GM18951 (cell line): ENCODE measurements around the gene ALPL.

Experiments
- POLR2A ChIP-seq: IDR thresholded peaks from 4 replicates; pipeline ENCODE4 v1.6.1; 2011; ENCODE audit warnings: mild to moderate bottlenecking; ENCODE audit not compliant: insufficient read length, insufficient read depth; ENCODE audit errors: extremely low read depth
- in situ Hi-C: fragments of 300-500 bp; cut with MboI; formaldehyde crosslinking; loops from one replicate; pipeline ENCODE4 v1.12.0; 2022; ENCODE audit warnings: low sequenced_read_pairs, mixed read lengths, inconsistent platforms; ENCODE audit not compliant: unreplicated experiment

ALPL gene

DNA sequence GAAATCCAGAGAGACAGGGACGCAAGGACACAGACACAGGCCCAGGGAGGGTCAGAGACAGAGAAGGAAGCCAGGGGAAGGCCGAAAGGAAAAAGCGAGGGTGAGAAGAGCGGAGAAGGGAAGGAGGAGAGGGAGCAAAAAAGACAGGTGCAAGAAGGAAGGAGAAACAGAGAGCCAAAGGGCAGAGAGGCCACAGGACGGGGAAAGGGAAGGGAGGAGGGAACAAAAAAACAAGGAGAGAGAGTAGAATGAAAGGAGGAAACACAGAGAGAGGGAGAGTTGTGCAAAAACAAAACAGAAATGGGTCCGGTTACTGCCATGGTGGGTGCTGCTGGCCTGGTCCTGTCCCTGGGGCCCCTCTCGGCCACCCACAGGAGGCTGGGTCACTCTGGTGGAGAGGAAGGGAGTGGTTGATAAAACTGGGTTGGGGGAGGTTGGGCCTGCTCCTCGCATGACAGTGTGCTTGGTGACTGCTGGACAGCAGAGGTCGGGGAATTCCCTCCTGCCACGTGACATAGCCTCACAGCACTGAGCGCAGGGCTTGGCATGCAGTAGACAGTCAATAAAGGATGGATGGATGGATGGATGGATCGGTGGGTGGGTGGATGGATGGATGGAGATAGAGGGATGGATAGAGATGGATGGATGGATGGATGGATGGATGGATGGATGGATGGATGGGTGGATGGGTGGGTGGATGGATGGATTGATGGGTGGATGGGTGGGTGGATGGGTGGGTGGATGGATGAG, 95.2 kb downstream of the ALPL start:
- no peak for TF ChIP-seq POLR2A
- in situ Hi-C loops, result no loop called here

DNA sequence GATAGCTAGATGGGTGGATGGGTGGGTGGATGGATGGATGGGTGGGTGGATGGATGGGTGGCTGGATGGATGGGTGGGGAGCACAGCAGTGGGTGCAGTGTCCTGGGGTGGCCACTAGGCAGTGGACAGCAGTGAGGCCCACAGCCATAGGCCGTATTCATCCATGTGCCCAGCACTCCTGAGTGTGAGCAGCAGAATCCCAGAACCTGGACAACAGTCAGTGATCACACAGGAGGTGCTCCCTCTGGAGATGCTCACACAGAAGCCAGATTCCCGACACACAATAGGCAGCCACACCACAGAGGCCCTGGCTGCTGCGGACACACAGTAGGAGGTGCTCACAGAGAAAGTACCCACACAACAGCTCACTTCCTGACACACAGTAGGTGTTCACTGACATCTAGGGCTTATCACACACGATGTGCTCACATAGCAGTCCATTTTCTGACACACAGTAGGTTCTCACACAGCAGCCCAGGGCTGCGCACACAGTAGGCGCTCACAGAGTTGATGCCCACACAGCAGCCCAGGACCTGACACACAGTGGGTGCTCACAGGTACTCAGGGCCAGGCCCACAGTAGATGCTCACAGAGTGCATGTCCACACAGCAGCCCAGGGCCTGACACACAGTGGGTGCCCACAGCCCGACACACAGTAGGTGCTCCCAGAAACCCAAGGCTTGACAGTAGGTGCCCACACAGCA, 95.9 kb downstream of the ALPL start:
- in situ Hi-C loops, result no loop called here
- no peak for TF ChIP-seq POLR2A

DNA sequence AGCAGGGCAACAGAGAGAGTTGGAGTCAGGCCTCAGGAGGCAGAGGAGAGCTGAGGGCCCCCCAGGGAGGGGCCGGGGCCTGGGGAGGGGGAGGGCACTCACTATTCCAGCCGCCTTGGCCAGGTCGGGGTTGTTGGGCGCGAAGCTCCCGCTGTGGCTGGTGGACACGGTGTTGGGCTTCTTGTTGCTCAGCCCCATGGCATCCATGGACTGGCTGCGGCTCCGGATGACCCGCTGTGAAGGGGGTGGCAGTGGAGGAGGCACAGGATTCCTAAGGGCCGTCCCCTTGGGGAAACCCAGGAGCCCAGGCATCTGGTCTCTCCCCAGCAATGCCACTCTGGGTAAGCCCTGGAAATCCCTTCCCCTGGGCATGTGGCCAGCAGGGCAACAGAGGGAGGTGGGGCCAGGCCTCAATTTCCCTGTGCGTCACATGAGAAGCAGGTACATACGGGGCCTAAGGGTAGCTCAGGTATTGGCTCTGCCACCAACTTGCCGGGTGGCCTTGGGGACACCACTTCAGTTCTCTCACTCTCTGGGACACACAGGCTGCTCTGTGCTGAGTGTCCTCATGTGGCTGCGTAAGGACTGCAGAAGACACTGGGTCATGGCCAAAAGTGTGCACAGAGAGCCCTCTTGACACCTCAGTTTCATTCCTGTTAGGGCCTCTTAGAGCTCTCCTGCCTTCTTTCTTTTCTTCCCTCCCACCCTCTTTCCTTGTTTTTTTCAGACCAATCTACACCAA, 96.9 kb downstream of the ALPL start:
- TF ChIP-seq POLR2A, result no peak
- in situ Hi-C loops, result no loop called here

DNA sequence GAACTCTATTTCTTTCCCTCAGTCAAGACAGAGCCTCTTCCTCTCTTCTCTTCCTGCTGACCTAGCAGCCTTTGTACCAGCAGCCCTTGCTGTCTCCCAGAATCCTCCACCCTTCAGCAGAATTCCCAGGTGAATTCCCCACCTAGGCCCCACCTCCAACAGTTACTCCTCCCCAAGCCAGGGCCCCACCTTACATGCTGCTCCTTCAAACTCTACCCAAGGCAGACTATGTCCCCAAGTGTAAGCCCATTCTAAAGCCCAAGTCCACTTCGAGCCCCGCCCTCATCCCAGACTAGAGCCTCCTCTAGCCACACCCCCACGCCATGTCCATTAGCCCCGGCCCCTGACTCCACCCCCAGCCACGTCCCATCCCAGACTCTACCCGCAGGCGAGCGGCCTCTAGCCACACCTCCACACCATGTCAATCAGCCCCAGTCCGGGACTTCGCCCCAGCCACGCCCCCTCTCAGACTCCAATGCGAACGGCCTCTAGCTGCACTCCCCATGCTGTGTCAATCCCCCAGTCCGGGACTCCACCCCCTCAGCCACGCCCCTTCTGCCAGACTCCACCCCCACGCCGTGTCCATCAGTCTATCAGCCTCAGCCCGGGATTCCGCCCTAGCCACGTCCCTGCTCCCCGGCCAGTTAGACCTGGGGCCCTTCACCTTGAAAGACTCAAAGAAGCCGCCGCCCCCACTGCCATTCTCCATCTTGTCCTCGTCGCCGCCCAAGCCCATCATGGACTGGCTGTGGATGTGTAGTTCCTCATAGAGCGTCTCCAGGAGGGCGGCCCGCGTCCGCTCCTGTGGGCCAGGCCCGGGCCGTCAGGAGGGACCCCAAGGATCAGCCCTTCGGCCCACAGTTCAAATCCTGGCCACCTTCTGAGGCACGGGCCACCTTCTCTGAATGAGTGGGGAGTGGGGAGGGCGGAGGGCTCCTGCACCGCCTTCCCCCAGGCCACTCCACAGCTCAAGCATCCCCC, 98.6 kb downstream of the ALPL start:
- in situ Hi-C loops, result no loop called here
- no peak for TF ChIP-seq POLR2A

DNA sequence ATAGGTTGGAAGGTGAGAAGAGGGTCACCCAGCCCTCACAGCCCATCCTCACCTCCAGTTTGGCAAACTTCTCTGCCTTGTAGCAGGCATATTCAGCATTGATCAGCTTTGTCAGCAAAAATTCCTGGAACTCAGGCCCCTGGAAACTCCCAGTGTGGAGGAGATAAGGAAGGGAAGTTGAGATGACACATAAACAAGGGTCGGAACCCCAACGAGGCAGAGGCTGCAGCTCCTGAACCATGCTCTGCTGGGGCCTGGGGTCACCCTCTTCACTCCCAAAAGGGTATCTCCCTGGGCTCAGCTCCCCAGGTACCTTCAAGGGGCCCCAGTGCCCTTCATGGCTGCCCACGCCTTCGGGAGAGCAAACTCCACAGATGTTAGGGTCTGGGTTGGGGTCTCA, 99.6 kb downstream of the ALPL start:
- in situ Hi-C loops, result no loop called here
- no peak for TF ChIP-seq POLR2A

DNA sequence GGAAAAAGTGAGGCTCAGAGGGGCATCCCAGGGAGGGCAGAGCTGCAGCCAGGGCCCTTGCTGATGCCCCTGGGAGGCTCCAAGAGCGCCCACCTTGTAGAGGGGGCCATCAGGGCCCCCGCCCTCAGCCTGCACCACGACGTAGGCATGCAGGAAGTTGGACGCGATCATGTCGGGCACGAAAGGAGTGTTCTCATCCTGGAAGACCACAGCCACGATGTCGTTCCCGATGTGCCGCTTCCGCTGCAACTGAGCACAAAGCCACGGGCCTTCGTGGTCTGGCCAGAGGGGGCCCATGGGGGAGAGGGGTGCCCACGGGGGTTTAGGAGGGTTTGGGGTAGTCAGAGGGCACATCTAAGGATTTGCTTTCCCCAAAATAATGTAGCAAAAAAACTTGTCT, 100.8 kb downstream of the ALPL start:
- TF ChIP-seq POLR2A, result no peak
- in situ Hi-C loops, result no loop called here

DNA sequence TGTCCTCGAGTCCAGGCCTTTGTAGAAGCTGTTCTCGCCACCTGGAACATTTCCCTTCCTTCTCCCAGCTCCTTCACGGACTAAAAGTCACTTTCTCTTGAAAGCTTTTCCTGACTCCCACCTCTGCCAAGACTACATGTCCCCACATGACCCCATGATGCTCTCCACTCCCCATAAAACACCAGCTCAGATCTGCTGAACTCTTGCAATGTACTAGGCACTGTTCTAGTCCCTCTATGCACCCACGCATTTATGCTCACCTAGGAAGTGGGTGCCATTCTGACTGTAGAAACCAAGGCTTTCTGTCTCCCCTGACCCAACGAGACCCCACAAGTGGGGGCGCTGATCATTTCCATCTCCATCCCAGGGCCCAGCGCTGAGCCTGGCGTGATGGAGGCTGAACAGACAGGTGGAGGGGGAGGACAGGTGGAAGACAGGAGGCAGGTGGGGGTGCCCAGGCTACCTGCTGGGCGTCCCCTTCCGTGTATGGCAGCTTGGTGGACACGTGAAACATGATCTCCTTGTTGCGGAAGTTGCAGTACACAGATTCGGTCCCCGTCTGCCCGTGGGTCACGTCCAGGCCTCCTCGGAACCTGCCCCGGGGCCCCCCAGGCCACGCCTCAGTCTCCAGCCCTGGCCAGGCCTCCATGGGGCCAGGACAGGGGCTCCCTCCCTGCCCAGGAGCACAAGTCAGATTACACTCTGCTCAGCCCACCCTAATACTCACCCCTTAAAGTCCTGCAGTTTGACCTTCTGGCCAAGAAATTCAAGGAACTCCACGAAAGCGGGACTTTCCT, 102.0 kb downstream of the ALPL start:
- in situ Hi-C loops, result no loop called here
- no peak for TF ChIP-seq POLR2A

DNA sequence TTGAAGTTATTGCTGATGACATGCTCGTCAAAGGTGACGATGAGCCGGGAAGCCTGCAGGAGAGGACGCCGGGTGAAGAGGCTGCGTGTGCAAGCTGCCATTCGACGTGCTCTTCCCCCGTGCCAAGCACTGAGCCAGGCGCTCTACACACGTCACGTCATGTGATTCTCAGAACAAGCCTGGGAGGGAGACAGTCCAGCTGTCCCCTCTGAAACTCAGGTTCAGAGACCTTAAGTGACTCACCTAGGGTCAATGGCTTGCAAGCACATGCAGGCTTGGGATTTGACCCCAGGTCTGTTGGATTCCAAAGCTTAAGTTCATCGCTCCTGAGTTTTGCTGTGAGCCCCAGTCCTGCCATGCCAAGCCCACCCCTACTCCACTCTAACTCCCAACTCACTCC, 102.8 kb downstream of the ALPL start:
- in situ Hi-C loops, result no loop called here
- TF ChIP-seq POLR2A, result no peak

DNA sequence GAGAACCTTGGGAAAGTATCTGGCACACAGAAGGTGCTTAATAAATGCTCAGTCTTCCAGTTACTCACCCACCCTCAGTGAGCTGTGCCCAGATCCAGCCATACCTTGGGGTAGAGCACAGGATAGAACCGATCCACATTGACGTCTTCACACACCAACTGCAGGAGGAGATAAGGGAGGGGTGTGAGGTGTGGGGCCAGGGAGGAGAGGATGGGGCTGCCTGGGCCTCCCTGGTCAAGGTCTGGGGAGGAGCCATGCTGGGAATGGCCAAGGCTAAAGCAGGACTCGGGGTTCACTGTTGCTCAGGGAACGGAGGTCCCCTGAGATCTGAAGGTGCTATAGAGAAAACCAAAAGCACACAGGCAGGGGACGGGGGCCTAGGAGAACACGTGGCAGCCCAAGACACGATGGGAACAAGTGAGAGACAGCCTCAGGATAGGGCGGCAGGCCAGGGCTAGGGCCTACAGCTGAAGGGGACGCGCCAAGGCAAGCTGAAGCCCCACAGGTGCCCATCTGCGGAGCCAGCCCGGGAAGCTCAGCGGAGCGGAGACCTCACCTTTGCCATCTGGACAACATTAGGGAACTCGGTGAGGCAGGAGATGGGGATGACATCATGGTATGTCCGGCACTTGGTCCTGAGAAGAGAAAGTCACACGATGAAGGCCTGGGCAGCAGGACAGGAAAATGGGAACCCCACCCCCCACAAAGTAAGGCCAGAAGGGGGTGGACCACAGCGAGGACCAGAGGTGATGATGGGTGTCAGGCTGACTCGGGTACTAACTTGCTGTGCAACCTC, 104.0 kb downstream of the ALPL start:
- in situ Hi-C loops, result no loop called here
- no peak for TF ChIP-seq POLR2A

DNA sequence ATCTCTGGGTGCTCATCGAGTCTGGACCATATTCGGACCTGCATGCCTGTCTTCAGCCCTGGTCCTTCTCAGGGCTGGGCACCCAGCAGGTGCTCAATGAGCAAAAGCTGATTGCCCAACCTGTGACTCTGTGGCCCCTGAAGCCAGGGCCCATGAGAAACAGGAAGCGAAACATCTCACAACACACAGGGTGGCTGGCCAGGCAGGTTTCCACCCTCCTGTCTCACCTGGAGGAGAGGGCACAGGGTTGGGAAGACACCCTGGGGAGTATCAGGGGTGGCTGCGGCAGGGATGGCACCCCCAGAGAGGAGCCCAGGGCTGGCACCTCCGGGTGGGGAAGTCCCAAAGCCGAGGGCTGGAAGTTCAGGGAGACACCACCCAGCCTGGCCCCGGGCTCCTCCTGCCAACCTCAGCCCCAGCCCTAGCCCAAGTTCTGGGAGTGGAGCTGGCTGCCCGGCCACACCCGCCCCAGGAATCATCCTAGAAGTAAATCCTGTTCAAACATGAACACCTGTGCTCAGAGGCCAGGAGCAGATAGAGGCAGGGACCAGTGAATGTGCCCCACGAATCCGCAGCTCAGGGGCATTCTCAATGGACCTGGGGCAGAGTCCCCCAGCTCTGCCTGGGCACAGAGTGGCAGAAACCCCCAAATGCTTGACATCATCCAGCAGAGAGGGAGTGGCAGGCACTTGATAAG, 105.3 kb downstream of the ALPL start:
- TF ChIP-seq POLR2A, result no peak

DNA sequence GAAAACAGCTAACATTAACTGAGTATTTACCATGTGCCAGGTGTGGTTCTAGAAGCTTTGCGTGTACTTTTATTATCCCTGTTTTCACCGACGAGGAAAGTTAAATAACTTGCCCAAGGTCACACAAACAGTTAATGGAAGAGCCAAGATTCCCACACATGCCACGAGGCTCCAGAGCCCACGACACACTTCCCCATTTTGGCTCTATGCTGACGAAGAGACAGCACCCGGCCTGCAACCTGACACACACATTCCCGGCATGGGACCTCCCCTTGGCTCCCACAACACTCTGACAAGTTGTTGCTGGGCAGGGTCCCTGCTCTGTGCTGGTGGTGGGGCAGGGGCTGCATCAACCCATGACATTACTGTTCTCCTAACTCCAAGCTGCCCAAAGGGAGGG, 107.1 kb downstream of the ALPL start:
- no peak for TF ChIP-seq POLR2A
- in situ Hi-C loops, result no loop called here

More for the DNA sequence above, 105.3 kb downstream of the ALPL start:
- in situ Hi-C loops, result no loop called here
